Measurements from ENCODE around the gene DPP10.

DNA sequence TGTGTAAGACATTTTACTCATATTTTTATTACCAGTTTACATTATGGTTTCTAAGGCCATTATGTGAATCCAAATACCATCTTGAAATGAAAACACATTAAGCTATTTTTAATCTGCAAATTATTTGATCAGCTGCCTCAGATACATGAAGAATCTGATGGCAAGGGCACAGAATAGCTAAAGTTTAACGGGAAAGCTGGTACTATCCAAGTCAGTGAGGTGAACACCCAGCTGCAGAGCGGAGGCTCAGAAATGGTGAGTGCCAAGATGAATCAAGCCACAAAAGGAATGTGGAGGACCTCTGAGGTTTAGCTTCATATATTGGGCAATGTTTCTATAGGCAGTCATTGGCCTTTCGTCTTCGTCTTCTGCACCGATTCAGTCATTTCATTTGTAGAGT lies 75.1 kb downstream of the DPP10 start:
- TF ChIP-seq POLR2AphosphoS5 (IDR thresholded peaks at IDR 0.05) = no peak
- no peak for TF ChIP-seq CTCF (IDR thresholded peaks at IDR 0.05)
- no peak for TF ChIP-seq EP300 (IDR thresholded peaks at IDR 0.05)

All from sigmoid colon (tissue), 4 donors.